SH-SY5Y (cell line): ENCODE results near the gene AMBN.

Experiments used
- GATA2 ChIP-seq: IDR thresholded peaks from 2 replicates; pipeline ENCODE4 v1.6.1; 2011; ENCODE audit warnings: mild to moderate bottlenecking, low read depth, low read length
- GATA3 ChIP-seq: IDR thresholded peaks from 2 replicates; pipeline ENCODE4 v1.6.1; 2011; ENCODE audit warnings: low read depth, mild to moderate bottlenecking, low read length, moderate library complexity

- TF ChIP-seq GATA2 = no peak
- no peak for TF ChIP-seq GATA3
Observed at GRCh38 chr4:70640192-70640591, 48.1 kb downstream of the AMBN start.
